IPS-18c (cell line): ENCODE results near the gene PIK3CD.

Experiments
- H3K4me3 ChIP-seq: 2 replicates; pipeline ENCODE4 v1.7.0; 2013; ENCODE audit warnings: low read depth, mild to moderate bottlenecking, low read length, moderate library complexity; ENCODE audit not compliant: insufficient read depth
- H3K9me3 ChIP-seq: one replicate; pipeline ENCODE4 v1.6.1; 2013; ENCODE audit warnings: mild to moderate bottlenecking, low read length, moderate library complexity; ENCODE audit not compliant: control insufficient read depth, insufficient read depth

The PIK3CD gene

DNA sequence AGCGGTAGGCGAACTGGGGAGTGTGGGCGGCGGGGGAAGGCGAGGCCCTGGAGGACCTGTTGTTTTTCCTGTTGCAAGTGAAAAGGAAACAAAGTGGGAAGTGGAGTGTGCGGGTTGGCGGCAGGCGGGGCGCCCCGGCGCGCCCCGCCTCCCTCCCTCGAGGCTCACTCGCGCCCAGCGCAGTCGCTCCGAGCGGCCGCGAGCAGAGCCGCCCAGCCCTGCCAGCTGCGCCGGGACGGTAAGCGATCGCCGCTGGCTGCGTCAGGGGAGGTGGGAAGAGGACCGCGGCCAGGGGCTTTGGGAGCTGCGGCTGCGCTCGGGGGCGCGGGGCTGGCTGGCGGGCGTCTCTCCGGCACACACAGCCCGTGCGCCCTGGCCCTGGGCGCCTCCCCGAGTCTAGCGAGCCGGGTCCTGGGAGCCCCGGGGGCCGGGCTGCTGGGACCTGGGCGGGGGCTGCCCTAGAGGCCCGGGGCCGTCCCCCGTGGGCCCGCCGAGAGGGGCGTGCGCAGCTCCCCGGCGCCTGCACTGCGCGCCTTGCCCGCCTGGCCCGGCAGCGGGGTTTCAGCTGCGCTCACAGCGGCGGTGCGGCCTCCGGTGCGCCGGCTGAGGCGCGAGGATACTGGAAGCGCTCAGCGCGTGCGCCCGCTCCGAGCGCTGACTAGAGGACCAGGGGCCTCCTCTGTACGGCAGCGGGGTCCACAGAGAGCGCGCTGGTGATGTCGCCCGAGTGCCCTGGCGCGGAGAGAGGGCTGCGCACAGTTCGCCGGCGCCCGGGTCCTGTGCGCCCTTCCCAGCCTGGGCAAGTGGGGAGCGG, at the start of gene PIK3CD:
PIK3CD (plus strand) TSS at position 167 of the 814 bp plus-strand sequence. CDS start 58,725 bp downstream, outside the sequence.
- peak within 1 kb of the TSS; percentile 59 for H3K4me3 ChIP-seq

DNA sequence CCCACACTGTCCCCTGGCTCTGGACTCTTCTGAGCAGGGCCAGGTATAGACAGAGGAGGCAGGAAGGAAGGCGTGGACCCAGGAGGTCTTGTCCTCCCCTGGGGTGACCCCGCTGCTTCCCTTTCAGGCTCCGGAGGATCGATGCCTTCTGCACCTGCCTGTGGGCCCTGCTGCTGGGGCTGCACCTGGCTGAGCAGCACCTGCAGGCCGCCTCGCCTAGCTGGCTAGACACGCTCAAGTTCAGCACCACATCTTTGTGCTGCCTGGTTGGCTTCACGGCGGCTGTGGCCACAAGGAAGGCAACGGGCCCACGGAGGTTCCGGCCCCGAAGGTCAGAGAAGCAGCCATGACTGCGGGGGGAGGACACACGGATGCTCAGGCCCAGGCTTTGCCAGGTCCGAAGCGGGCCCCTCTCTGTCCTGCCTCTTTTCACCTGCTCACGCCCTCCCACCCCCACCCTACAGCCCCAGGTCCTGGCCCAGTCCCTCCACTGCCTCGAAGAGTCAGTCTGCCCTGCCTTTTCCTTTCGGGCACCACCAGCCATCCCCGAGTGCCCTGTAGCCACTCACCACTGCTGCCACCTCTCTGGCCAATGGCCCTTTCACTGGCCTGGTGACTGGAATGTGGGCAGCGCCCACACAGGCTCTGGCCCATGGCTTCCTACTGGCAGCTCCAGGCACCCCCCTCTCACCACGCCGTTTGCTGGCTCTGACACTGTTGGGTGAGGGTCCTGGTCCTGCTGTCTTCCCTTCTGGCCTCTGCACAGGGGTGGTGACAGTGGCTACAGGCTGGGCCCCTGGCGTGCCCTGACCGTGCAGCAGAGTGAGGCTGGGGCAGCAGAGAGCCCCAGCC, 49.4 kb upstream of the PIK3CD start:
- Histone ChIP-seq H3K9me3 (no peaks in the 10 kb centered on the region), H3K4me3 (no peak overlapping the region)

More for the DNA sequence above, at the start of gene PIK3CD:
- H3K9me3 ChIP-seq: no peaks in the 10 kb centered on the region

DNA sequence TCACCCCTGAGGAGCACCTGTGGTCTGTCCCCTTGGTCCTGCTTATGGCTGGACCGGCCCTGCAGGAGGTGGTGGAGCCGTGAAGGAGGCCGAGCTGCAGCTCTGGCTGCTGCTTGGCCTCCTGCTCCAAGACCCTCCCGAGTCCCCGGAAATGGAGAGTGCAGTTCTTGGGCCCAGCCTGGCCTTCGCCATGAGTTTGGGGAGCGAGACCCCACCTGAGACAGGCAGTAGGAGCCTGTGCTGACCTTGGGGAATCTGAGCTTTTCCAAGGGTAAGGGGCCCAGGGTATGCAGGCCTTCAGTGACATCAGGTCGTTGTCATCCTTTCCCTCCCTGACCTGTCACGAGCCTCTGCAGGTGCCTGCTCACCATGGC, 48.8 kb upstream of the PIK3CD start:
- peaks cover 2% of the 10 kb centered on the region for H3K9me3 ChIP-seq
- H3K4me3 ChIP-seq: no peak overlapping the region

DNA sequence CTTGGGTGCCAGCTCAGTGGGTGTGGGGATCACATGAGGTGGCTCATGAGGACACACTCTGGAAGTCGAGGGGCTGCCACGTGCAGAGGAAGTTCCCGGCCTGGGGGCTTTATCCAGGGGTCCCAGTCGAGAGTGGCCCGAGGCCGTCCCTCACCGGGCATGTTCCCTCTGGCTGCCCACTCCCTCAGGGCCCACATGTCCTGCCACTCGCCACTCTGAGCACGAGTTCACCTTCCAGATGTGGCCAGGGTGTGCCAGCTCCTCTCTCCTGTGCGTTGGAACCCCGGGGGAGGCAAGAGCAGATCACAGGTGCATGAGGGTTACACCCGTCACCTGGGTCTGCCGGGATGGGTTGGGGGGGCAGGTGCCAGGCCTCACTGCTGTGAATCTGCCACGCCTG, 48.2 kb upstream of the PIK3CD start:
- Histone ChIP-seq H3K9me3 (peaks cover 2% of the 10 kb centered on the region), H3K4me3 (no peak overlapping the region)

DNA sequence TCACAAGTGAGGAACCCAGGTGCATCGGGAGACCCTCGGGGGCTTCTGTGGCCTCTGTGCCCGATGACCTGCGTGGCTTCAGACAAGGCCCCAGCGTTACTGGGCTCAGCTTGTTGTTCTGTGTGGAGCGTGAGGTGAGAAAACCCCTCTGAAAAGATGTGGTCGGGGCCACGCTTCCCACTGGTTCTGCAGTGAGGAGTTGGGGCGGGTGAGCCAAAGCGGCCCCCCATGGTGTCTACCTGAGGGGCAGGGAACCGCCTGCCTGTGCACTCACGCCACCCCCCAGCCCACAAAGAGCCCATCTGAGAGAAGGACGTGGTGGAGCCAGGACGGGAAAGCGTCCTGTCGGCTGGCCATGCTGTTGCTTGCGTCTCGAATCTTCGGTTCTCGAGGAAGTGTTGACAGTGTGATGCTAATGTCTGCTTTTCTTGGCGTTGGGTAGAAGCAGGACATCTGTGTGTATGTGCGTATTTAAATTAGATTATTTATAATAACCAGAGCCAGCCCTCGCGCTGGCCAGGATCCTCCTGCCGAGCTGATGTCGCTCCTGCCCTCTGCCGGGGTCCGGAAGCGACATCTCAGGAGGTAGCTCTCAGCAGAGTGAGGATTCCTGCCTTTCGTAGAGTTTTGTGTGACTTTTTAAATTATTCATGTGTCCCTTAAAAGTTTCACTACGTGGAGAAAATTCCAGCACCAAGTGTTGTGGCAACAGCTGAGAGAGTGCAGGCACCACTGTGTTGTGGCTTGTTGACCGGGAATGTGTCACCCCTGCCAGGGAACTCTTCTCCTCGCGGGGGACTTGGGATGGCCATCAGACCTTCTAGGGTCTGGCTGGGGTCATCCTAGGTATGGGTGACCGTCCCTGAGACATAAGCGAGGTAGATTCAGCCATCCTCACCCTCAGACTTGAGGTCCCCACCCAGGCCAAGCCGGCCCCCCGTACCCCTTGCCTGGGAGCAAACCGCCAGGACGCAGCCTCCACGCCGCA, 47.5 kb upstream of the PIK3CD start:
- Histone ChIP-seq H3K4me3 (no peak overlapping the region), H3K9me3 (peaks cover 2% of the 10 kb centered on the region)

DNA sequence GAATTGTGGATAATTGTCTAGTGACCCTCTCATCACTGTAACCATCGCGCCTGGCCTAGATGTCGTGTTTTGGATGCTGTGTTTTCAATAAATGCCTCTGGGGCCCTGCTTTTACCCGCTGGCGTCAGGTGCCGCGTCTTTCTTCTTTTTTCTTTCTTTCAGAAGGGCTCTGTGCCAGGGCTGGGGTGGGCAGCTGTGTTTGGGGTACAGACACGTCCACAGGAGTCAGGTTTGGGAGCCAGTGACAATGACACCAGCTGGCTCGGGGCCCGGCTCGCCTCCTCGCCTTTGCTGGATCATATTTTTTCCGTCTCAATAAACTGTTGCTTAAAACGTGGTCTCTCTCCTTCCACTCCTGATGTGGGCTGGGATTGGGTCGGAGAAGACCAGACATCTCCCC, 46.7 kb upstream of the PIK3CD start:
- no peak overlapping the region for H3K4me3 ChIP-seq
- peaks cover 2% of the 10 kb centered on the region for H3K9me3 ChIP-seq

DNA sequence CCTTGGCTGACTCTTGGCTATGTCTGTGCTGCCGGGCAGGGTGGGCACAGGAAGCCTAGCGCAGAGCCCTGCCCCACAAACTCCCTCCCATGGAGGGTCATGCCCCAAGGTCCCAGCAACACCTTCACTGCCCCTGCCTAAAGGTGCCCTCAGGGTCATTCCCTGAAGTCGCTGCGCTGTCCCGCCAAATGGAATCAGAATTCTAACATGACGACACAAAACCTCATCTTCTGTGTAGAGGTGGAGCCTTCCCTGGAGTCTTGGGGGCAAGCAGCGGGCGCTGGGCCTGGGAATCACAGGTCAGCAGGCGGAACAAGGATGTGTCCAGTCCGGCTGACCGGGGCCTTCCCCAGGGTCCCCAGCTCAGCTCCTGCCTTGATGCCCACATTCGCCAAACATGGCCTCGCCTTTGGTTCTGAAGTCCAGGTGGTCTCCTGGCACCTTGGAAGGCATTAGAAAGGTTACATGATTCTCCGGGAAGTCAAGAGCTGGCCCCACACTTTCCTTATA, 45.5 kb upstream of the PIK3CD start:
- Histone ChIP-seq H3K4me3 (no peak overlapping the region), H3K9me3 (peaks cover 2% of the 10 kb centered on the region)

DNA sequence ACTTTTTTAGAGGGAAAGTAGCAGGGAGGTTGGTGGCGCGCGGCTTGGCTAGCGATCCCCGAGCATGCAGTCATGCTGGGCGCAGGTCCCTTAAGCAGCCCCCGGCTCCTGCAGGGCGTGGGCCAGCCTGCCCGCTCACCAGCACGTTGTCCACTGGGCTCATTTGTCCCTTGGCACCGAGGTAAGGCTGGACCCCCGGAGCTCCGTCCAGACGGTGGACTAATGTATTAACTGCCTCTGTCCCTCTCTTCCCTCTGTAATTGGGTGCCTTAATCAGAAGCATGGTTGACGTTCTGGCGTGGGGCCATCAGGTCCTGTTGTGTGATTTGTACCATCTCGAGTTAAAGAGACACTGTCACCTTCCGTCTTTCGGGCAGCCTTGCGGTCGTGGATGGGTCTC, 45.1 kb upstream of the PIK3CD start:
- Histone ChIP-seq H3K9me3 (peaks cover 2% of the 10 kb centered on the region), H3K4me3 (no peak overlapping the region)

DNA sequence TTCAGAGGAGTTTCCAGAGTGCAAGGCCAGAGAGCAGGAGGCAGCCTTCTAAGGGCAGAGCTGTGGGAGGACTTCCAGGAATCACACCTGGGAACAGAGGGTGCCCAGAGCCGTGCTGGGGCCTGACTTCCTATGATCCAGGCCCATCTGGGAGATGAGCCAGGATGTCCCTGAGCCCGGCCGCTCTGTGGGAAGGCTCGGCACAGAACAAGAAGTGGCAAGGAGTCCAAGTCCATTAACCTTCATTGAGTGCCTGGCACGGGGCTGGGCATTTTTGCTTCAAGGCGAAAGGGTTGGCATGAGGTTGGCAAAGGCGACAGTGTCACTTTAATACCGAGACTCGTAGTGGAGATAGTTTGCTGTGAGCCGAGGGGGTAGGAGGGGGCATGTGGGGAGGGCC, 44.6 kb upstream of the PIK3CD start:
- Histone ChIP-seq H3K9me3 (peaks cover 2% of the 10 kb centered on the region), H3K4me3 (no peak overlapping the region)

DNA sequence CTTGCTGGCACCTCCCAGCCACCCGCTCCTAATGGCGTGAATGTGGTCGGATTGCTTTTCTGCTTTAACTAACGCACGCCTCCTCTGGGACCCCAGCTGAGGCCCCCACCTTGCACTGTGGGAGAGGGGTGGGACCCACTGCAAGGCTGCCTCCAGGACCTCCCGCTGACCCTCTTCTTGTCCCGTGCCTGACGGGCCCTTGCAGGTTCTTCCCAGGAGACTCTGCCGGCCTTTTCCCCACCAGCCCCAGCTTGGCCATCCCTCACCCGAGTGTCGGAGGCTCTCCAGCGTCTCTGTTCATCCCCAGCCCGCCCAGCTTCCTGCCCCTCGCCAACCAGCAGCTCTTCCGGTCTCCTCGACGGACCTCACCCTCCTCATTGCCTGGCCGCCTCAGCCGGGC, 44.2 kb upstream of the PIK3CD start:
- Histone ChIP-seq H3K9me3 (peaks cover 2% of the 10 kb centered on the region), H3K4me3 (no peak overlapping the region)

DNA sequence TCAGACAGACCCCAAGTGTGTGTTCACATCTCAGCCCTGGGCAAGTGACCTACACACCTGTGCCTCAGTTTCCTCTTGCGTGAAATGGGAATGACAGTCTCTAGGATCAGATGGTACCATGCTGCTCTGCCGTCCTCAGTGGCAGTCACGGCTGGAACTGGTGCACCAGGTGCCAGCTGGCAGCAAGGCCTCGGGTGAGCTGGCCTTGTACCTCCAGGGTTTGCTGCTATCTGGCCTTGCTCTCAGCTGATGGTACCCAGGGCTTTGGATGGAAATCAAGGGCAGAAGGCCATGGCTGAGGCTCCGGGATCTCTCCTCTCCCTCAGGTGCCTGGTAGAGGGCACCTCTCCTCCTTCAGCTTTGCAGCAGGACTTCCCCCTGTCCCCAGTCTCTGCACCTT, 41.5 kb upstream of the PIK3CD start:
- no peak overlapping the region for H3K4me3 ChIP-seq
- H3K9me3 ChIP-seq: peaks cover 2% of the 10 kb centered on the region

DNA sequence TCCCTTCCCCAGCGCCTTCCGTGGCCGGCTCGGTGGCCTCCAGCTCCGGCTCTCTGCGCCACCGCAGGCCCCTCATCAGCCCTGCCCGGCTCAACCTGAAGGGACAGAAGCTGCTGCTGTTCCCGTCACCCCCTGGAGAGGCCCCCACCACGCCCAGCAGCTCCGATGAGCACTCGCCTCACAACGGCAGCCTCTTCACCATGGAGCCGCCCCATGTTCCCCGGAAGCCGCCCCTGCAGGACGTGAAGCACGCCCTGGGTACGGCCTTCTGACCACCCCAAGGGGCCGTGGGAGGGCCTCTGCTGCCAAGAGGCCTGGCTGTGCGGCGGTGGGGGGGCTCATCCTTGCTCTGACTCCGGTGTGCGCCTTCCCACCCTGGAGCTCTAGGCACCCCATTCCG, 41.0 kb upstream of the PIK3CD start:
- Histone ChIP-seq H3K9me3 (peaks cover 2% of the 10 kb centered on the region), H3K4me3 (no peak overlapping the region)

DNA sequence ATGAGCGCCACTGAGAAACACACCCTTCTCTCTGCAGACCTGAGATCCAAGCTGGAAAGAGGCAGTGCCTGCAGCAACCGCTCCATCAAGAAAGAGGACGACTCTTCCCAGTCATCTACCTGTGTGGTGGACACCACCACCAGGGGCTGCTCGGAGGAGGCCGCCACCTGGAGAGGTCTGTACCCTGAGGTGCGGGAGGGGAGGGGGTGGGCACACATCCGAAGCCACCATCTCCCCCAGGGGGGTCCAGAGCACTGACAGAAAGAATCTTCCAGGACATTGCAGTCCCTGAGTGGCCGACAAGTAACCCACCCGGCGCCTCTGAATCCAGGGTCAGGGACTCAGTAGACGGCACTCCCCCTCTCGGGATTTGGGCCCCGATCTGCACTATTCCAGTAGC, 39.8 kb upstream of the PIK3CD start:
- no peak overlapping the region for H3K4me3 ChIP-seq
- H3K9me3 ChIP-seq: peaks cover 2% of the 10 kb centered on the region

DNA sequence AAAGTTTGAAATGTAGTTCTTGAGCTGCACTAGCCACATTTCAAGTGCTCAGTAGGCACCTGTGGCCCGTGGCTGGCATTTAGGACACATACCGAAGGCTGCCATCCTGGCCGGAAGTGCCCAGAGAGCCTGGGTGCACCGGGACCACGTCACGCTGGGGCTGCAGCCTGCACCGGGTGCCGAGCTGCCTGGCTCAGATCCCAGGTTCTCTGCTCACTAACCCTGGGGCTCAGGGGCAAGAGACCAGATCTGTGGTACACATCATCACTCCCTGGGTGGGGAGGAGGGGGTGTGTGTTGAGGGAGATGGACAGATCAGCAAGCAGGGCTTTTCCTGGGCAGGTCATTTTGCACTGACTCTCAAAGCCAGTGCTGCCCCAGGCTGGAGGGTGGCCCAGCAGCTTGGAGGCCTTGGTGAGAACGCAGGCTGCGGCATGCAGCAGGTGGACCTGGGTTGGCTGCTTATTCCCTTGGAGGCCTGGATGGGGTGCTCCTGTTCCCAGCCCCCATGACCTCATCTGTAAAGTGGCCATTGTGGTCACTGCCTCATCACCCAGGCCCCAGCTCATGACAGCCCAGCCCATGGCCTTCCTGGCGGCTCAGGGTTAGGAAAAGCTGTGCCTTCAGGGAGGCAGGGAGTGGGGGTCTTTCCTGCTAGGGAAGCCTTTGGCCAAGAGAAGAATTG, 39.2 kb upstream of the PIK3CD start:
- peaks cover 2% of the 10 kb centered on the region for H3K9me3 ChIP-seq
- H3K4me3 ChIP-seq: no peak overlapping the region

DNA sequence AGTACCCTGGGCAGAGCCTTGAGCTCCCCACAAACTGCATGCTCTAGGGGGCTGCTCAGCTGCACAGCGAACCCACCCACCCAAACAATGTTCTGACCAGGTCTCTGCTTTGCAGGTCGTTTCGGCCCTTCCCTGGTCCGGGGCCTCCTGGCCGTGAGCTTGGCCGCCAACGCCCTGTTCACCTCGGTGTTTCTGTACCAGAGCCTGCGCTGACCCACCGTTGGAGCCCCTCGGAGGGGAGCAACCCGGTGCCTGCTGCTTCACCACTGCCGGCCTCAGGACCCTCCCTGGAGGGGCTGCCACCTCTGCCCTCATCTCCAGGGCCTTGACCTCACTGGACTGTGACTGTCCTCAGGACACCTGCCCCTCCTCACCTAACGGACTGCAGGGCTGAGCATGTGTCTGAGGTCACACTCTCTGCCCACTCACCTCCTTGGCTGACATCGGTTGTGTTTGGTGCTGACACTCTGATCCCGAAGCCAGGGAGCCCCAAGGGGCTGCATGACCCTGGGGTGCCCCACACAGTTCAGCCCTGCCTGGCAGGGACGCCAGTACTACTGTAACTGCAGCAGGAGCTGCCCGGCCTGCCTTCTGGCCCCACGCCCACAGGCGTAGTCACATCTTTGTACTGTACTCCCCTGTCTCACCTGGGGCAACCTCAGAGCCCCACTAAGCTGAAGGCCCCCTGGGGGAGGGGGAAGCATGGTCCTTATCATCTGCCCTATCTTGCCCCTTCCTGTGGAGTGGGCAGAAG, 38.5 kb upstream of the PIK3CD start:
- Histone ChIP-seq H3K4me3 (no peak overlapping the region), H3K9me3 (no peaks in the 10 kb centered on the region)
